ENCODE data around the gene CPT1B.
"Not testable (repeated sequence)": the region's sequence is repeated elsewhere in the genome, so short reads cannot be mapped to it uniquely, and the experiment has no call there.

The CPT1B gene

DNA sequence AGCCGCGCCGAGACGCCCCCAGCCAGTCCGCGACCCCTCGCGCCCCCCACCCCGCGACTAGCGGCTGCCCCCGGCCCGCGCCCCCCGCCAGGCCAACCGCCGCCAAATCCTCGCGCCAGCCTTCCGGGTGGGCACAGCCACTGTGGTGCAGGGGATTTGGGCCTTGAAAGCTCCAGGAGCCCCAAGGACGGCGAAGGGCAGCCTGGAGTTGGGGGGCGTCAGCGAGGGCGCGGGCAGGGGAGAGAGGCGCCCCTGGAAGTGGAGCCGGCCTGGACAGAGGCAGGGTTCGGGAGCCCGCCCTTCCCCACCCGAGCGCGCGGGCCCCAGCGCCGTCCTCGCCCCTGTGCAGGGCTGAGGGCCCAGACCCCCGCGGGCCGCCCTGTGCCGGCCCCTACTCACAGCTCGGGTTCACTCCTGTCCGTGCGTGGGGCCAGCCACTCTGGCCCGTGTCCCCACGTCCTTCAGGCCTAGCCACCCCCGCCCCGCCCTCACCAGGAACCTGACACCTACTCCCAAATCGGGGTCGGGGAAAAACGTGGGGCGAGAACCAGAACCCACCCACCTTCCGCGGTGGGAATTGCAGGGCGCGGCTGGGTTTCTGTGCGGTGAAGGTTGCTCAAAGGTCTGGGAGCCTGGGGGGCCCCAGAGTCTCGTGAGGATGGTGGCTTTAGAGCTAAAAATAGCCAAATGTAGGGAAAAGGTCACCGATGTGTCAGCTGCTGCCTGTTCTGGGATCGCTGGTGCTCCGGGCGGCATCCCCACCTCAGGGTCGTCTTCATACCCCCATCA lies at the start of gene CPT1B:
CPT1B (minus strand) TSS at position 441 of the 789 bp plus-strand sequence. CDS start 512 bp downstream, outside the sequence.
- DNase-seq (ENCODE audit: low read depth in 2 of 2), result no peak

DNA sequence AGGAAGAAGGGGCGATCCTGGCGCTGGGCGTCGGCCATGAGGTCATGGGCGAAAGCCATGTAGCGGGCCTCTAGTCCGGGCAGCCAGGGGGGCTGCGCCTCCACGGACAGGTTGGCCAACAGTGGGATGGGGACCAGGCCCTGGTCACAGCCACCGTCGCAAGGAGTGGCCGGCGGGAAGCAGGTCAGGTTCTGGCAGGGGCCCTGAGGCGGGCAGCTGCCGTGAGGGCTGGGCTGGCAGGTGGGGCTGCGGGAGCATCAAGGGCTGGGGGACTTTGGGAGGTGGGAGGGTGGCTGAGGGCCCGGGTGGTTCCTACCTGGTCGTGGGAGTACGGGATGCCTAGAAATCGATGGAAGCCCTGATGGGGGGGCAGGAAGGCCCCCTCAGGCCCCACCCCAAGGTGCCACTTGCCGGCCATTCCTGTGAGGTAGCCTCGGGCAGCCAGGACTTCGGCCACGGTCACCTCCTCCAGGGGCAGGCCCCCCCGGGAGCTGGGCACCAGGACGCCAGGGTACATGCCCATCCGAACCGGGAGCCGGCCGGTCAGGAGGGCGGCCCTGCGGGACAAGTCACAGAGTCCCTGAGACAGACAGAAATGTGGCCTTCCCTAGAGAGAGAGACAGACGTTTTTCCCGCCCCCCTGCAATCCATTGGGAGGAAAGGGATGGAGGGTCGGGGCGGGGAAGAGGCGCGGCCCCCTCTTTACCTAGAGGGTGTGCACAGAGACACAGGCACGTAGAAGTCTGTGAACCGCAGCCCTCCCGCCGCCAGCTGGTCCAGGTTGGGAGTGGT lies 48.8 kb upstream of the CPT1B start:
- no peak for DNase-seq (ENCODE audit: low read depth in 2 of 2)

DNA sequence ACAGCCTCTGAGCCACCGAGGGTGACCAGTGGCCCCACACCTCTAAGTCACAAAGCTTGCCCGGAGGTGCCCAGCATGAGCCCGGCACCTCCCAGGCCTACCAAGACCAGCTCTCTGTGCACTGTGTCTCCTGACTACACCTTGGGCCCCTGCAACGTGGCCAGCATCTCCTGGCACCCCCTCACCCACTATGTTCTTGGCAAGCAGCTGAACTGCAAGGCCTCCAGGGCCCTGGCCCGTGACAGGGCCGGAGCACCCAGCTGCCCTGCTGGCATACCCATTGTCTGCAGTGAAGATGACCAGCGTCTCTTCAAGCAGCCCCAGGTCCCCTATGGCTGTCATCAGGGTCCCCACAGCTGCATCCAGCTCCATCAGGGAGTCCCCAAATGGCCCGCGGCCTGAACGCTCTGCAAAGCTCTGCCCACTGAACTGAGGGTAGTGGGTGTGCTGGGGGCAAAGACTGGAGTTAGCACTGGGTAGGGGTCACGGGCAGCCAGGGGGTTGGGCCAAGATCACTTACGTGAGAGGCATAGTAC lies 48.2 kb upstream of the CPT1B start:
- no peak for DNase-seq (ENCODE audit: low read depth in 2 of 2)

DNA sequence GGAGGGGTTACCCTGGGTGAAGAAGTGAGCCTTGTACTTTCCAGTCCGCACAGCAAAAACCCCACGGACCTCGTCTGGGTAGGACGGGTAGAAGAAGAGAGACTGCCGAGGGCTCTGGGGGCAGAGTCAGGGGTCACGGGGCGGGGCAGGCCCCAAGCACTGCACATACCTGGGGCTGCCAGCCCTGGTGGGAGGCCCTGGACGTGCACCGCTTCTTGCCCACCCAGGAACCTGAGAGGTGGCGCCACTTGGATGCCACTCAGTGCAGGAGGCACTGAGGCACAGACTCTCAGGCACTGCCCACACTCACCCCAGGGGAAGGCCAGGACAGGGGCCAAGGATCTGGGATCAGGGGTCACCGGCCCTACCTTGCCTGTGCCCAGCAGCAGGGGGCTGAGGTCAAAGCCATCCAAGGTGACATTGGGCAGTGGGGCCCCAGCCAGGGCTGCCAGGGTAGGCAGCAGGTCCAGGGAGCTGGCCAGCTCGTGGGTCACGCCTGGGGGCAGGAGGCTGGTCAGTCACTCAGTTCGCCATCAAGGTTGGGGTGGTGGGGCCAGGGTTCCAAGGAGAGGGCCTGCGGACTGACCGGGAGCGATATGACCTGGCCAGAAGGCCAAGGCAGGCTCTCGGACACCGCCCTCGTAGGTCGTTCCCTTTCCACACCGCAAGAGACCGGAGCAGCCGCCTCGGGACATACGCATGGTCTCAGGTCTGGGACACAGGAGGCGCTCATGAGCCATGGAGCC lies 47.5 kb upstream of the CPT1B start:
- DNase-seq (ENCODE audit: low read depth in 2 of 2), result no peak

DNA sequence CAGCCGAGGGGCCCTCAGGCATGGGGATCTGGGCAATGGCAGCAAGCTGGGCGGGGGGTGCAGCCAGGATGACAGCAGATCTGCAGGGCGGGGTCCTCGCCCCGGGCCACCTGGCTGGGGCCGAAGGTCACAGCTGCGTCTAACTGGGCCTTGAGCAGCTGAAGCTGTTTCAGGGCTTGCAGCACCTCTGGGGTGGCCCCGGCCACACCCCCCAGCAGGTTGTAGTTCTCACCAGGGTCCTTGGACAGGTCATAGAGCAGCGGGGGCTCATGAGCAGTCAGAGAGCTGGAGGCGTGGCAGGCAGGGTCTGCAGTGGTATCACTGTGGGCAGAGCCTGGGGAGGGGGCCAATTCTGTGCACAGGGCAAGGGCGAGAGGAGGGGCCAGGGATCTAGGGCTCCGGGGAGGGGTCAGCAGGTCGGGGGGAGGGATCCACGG lies 46.9 kb upstream of the CPT1B start:
- DNase-seq (ENCODE audit: low read depth in 2 of 2), result no peak

DNA sequence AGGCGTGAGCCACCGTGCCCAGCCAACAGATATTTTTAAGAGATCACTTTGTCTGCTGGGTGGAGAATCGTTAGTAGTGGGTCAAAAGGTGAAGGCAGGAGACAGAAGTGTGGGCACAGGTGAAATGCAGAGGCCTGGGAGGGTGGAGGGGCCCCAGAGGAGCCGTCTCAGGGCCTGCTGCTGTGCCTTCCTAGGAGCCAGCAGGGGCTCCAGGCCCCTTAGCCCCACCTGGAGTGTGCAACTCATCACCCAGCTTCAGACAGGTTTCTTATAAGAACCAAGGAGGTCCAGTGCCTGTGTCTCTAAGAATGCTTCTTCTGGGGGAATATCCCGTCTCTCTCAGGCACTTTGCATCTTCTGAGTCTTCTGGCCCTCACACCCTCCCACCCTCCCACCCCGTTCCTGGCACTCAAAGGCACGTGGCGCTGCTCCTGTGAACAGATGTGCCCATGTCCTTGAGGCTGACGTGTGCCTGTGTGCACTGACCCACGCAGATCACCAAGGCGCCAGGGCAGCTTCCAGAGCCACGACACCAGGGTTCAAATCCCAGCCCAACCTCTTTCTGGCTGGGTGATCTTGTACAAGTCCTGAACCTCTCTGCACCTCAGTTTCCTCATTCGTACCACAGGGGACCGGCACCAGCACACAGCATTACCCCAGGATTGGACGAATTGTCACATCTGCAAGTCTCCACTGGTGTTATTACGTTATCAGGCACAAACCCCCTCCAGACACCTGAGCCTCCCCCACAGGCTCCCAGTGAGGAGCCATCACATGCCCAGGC lies 46.3 kb upstream of the CPT1B start:
- DNase-seq (ENCODE audit: low read depth in 2 of 2), result no peak

DNA sequence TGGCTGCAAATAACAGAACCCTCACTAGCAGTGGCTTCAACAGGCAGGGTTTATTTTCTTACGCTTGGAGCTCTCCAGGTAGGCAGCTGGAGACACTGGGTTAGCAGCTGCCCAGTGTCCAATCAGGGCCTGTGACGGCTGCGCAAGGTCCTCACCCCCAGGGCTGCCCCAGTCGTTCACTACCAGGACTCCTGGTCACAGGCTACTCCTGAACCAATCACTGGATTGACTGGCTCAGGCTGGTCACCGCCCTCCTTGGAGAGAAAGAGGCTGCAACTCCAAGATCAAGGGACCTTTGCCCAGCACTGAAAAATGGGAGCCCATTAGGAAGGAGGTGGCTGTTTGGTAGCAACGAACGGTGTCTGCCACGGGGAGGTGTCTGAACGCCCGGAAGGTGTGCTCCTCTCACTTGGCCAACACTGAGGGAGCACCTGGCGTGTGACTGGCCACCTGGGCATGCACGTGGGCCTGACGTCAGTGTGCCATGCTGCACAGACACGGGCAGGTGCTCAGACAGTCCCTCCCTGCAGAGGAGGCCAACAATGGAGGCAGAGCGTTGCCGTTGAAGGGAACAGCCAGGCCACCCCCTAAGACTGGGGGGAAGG lies 44.6 kb upstream of the CPT1B start:
- DNase-seq (ENCODE audit: low read depth in 2 of 2), result no peak

DNA sequence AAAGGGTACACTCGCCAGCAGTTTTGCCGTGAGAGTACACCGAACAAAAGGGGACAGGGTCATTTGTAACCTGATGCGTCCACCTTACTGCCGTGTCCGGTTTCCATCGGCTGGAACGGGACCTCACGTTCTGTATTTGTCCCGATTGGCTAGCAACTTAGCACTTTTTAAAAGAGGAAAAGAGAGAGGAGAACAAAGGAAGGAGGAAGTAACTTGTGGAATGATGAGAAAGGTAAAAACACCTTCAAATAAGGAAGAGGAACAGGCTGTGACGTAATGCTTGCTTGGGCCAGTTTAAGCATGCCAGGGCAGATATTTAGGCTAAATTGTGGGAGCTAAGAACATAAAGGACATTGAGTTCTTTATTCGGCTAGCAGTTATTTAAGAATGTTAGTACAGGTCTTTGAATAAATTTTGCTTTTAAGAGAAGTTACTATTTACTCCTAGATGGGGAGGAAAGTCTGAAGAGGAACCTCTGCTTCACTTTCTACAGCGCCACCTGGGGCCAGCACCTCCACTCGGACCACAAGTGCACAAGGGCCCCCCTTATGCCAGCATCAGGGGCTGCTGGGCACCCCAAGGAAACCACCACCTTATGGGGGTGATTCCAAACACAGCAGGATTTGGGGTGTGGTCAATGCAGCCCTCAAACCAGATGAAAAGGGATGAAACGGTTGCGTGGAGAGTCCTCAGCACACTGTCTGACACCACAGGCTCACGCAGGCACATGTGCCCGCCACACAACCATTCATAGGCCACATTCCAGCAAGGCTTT lies 43.9 kb upstream of the CPT1B start:
- no peak for DNase-seq (ENCODE audit: low read depth in 2 of 2)

DNA sequence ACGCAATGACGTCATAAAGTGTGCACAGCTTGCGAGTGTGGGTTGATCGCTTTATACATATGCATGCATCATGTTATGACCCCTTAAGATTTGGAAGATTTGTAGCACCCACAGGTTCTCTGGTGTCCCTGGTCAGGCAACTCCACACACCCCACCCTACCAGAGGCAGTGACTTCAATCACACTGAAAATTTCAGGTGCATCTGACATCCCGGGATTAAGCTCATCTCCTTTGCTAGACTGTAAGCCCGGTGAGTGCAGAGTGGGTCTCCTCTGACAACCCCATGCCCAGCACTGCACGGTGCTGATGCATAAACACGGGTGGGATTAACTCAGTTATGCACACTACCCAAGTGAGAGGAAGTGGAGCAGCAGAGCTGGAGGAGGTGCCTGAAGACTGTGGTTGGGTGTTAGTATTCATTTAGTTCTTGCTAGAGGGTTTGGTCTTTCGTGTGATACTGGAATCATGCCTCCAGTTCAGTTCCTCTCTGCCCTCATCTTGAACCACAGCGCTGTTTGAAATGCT lies 43.2 kb upstream of the CPT1B start:
- no peak for DNase-seq (ENCODE audit: low read depth in 2 of 2)

DNA sequence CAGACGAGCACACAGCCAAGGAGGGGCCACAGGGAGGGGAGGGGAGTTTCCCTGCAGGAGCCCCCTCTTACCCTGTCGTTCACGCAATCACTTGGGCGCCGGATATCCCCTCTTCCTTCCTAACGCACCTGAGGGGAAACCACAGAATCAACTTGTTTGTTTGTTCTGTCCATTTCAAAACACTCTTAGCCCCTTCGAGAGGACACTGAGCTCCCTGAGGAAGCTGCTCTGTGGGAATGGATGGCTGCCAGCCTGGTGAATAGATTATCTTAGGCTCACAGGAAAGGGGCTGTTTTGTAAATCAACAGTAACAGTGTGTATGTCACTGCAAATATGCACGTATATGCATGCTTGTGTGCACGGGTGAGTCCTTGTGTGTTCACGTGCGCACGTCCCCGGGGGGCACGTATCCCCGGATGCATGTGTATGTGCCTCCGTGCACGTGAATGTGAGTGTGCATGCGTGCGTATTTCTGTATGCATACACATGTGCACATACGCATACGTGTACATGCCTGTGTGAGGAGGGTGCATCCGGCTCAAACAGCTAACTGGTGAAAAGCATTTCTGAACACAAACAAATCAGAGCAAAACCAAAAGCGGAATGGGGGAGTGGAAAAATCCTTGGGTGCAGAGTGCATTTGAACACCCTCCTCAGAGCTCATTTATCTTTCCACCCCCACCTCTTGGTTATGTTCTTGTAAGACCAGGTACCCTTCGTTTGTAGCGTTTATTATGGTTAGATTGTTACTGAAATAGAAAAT lies 42.5 kb upstream of the CPT1B start:
- DNase-seq (ENCODE audit: low read depth in 2 of 2), result no peak

DNA sequence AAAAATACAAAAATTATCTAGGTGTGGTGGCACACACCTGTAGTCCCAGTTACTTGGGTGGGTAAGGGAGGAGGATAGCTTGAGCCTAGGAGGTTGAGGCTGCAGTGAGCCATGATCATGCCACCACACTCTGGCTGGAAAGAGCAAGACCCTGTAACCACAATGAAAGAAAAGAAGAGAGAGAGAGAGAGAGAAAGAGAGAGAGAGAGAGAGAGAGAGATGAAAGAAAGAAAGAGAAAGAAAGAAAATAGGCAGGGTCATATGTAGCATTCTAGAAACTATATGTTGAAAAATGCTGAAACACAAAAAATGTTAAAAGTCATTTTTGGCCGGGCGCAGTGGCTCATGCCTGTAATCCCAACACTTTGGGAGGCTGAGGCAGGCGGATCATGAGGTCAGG lies 36.1 kb upstream of the CPT1B start:
- not testable (repeated sequence) for DNase-seq (ENCODE audit: low read depth in 2 of 2)

DNA sequence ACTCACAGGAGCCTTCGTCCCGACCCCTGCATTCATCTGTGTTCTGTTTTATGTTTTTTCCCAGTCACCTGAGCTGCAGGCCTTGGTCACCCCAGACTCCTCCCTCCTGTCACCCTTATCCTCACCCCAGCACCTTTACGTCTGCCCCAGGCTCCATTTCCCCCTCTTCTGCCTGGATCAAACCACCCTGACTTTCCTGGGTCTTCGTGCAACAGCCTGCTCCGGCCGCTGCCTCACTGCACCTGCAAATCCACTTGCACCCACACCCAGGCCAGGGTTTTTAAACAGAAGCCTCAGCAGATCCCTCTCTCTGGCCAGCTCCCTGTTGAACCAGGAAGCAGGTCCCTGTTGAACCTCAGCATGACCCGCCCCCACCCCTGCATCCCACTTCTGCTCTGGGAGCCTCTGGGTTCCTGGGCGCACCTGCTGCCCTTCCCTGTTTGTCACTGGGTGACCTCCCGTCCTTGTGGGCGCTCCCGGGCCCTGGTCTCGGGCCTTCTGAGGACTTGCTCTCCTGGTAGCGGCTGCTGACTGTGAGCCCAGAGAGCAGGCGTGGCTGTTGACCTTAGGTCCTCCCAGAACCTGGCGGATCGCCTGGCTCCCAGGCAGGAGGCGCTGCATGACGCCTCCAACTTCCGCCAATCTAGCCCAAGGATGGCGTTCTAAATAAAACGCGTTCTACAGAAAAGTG lies 35.2 kb upstream of the CPT1B start:
- no peak for DNase-seq (ENCODE audit: low read depth in 2 of 2)

DNA sequence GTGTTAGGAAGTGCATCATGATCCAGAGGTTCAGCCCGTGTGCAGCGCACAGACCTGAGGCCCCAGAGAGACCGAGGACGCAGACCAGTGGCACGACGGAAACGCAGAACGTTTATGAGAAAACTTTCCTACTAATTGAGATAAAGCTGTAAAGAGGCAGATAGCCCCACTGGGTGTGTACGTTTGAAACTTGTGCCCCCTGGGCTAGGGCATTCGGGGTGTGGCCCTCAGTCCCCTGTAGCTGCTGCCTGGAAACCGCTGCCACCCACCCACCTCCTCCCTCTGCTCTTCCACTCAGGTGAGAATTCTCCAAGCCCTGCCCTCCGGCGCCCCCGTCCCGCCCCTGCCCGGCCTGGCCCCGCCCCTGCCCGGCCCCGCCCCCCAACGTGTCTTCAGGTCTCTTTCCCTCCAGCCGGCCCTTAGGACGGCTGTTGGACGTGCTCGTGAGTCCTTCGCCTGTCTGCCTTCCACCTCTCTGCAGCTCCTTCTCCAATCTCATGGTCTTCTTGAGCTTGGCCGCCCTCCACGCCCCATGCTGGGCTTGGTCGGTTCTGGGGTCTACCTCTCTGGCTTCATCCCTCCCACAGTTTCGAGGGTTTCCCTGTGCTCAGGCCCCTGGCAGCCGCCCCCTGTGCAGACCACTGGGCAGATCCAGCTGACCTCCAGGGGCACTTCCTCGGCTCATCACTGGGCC lies 34.4 kb upstream of the CPT1B start:
- DNase-seq (ENCODE audit: low read depth in 2 of 2), result no peak

DNA sequence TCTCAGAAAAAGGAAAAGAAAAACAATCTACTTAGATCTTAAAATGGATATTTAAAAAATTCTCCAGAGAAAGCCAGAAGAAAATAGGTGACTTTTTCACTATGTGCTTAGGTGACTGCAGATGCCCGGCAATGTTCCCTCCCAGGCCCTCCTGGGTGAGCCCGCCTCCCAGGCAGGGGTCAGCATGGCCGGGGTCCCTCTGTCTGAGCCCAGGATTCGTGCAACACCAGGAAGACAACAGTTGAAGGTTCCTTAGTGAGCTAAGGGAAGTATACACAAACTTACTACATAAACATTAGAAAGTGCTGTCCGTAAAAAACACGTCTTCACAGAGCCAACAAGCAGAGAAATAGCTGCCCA lies 33.9 kb upstream of the CPT1B start:
- no peak for DNase-seq (ENCODE audit: low read depth in 2 of 2)

DNA sequence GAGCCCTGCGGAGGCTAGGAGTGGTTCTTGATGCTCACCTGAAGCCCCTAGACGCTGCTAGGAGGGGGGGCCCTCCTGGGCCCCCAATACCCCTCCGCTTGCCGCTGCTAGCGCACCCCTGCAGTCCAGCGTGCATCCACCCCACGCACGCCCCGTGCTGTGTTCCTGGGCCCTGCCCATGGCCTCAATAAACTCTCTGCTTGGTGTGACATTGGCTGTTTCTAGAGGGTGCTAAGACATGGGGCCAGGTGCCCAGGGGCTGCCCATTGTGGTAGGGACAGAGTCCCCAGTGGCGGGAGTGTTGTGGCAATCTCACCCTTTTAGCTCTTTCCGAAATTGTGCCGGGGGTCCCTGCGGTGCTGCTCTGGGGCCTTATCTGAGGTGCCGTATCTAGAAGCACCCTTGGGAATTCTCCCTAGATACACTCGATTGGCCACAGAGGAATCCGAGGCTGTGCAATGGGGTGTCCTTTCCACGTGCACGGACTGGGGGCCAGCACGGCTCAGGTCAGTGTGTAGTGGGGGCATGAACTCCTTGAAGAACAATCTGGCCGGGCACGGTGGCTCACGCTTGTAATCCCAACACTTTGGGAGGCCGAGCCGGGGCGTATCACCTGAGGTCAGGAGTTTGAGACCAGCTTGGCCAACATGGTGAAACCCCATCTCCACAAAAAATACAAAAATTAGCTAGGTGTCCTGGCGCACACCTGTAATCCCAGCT lies 33.3 kb upstream of the CPT1B start:
- no peak for DNase-seq (ENCODE audit: low read depth in 2 of 2)

DNA sequence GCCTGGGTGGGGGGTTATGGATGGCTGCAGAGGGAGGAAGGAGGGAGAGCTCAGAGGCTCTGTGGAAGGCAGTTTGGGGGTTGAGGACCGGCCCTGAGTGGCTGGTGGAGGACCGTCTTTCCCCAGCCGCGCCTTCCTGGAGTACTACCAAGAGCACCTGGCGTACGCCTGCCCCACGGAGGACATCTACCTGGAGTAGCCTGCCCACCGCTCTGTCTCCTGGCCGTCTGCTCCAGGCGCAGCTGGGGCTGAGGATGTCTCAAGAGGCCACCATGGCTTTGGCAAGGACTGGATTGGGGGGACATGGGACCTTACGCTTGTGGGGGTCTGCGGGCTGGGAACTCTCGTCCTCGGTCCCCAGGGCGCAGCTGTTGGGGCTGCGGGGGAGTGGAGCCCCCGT lies 32.4 kb upstream of the CPT1B start:
- no peak for DNase-seq (ENCODE audit: low read depth in 2 of 2)

DNA sequence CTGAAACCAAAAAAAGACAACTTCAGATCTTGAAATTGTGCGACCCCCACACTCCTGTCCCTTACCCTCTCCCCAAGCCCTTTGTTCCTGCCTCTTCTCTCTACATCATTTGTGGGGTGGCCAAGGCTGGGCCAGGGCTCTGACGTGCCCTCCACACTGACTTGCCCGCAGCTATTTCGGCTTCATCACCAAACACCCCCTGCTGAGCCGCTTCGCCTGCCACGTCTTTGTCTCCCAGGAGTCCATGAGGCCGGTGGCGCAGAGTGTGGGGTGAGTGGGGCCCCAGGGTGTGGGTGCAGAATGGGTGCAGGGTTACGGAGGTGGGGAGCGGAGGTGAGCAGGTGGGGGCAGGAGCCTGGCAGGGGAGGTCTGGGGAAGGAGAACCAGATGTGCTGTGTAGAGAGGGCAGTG lies 31.8 kb upstream of the CPT1B start:
- DNase-seq (ENCODE audit: low read depth in 2 of 2), result no peak
